Gastrocnemius medialis (tissue), 4 donors: Measurements from ENCODE around the gene PRMT3. TPM values are rescaled to one million over a fixed set of nuclear protein-coding genes. Genes with fewer than 3 reads are reported as not detected.

Source experiments
- ATAC-seq, 2 donors: fragments of 150-250 bp; one replicate each; pipeline ENCODE4 v1.9.1; 2016
- DNase-seq, 2 donors: peaks; one replicate each; pipeline ENCODE4 v3.0.0-alpha.2; 2019
- H3K27ac ChIP-seq, 4 donors: fragments of 200-600 bp; sonication (generic); 1 replicate in 1 of 4; 2 replicates in 3 of 4; pipeline ENCODE4 v1.5.1; 2016 to 2018; ENCODE audit warnings: mild to moderate bottlenecking in 2 of 4, moderate library complexity in 1 of 4
- H3K27me3 ChIP-seq, 3 donors: fragments of 200-600 bp; sonication (generic) in 2 of 3; 1 replicate in 1 of 3; 2 replicates in 2 of 3; pipeline versions ENCODE4 v1.5.1 to v1.6.0; 2016 to 2019; ENCODE audit warnings: mild to moderate bottlenecking in 1 of 3, moderate library complexity in 1 of 3
- H3K36me3 ChIP-seq, 2 donors: fragments of 200-600 bp; sonication (generic) in 1 of 2; one replicate each; pipeline ENCODE4 v1.5.1; 2017 to 2018
- H3K4me1 ChIP-seq, 2 donors: fragments of 200-600 bp; sonication (generic) in 1 of 2; one replicate each; pipeline ENCODE4 v1.5.1; 2016 to 2017; ENCODE audit warnings: mild to moderate bottlenecking in 2 of 2
- H3K4me3 ChIP-seq, 4 donors: fragments of 200-600 bp; sonication (generic) in 3 of 4; 1 replicate in 1 of 4; 2 replicates in 3 of 4; pipeline ENCODE4 v1.5.1; 2016 to 2019; ENCODE audit warnings: mild to moderate bottlenecking in 2 of 4
- H3K9me3 ChIP-seq, 3 donors: fragments of 200-600 bp; sonication (generic) in 2 of 3; 1 replicate in 1 of 3; 2 replicates in 2 of 3; pipeline ENCODE4 v1.5.1; 2016 to 2019
- CTCF ChIP-seq, 5 experiments: fragments of 450-650 bp in 3 of 5; fragments of 200-600 bp in 2 of 5; sonication (generic) in 2 of 5; IDR thresholded peaks in 4 of 5; conservative IDR thresholded peaks in 1 of 5; 1 replicate in 4 of 5; 2 replicates in 1 of 5; pipeline ENCODE4 v1.5.1; 2016 to 2019; ENCODE audit warnings: antibody characterized with exemption in 5 of 5, mild to moderate bottlenecking in 3 of 5, moderate library complexity in 3 of 5
- POLR2A ChIP-seq, 2 donors: fragments of 450-650 bp; IDR thresholded peaks; one replicate each; pipeline ENCODE4 v1.6.1; 2017; ENCODE audit warnings: antibody characterized with exemption in 2 of 2, mild to moderate bottlenecking in 2 of 2, moderate library complexity in 2 of 2
- in situ Hi-C, 4 donors: fragments of 200-750 bp; cut with MboI; loops; one replicate each; pipeline versions ENCODE4 v1.15.0 to v1.8.0; 2017; ENCODE audit warnings: low sequenced_read_pairs in 4 of 4
- intact Hi-C: fragments of 100-400 bp; cut with DNase I; formaldehyde crosslinking; loops from one replicate; pipeline ENCODE4 v1.15.1; 2023; ENCODE audit warnings: low total_unique reads
- total RNA-seq, 4 donors: library from RNA; depleted of rRNA; stranded (reverse); fragments of >200 nt; gene quantifications; one replicate each; pipeline versions ENCODE4 v1.1.0 to v1.2.3, GENCODE V29; 2016

PRMT3 gene
- total RNA-seq: 10 to 100 TPM; 14.0 to 20.1 (median 17.0) TPM

DNA sequence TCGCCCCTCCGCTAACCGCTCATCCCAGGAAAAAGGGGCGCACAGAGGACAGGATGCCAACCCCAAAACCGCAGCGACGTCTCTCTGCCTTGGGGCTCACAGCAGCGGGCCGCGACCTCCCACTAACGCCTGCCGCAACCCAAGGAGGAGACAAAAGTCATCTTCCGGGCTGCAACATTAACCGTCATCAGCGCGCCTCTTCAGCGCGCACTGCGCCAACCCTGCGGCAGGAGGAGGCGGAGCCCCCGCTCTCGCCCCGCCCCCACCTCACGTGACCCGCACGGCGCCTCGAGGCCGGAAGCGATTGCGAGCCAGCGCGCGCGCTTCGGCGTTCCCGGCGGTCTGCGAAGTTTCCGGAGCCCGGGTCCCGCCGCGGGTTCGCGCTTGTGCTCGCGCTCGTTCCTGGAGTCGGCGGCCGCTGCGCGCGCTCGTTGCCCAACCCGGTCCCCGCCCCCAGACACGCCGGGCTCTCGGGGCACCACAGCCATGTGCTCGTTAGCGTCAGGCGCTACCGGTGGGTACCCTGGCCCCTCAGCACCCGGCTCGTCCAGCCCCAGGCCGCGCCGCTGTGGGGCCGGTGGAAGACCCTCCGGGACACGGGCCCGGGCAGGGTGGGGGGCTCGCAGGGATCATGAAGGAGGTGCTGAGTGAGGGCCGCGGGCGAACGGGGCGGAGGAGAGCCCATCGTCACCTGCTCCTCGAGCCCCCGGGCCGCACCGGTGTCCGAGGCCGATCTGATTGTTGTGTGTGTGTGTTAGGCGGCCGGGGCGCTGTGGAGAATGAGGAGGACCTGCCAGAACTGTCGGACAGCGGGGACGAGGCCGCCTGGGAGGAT is at the start of gene PRMT3:
PRMT3 (plus strand) TSS at position 456 of the 835 bp plus-strand sequence; CDS start at position 487, 31 bp downstream.
- ATAC-seq (peak; percentile 95 to 96), DNase-seq (peak; percentile 90 to 92)
- Histone ChIP-seq H3K27ac (peak within 1 kb of the TSS; percentile 89 to 96 (median 94)), H3K9me3 (no peaks in the 10 kb centered on the region), H3K27me3 (no peaks in the 10 kb centered on the region), H3K4me1 (peaks cover 10 to 13% of the 10 kb centered on the region in 2 donors), H3K4me3 (peak within 1 kb of the TSS; percentile 87 to 96 (median 92)), H3K36me3 (peaks cover 0 to 37% of the 10 kb centered on the region in 2 donors)
- intact Hi-C loops (loop anchor here (1.0 to 10.0 kb wide), 6 partner anchors 24 to 1993 kb away; partner anchors contain the start of genes ANO5, HTATIP2 and LDHA), in situ Hi-C loops (loop anchor here in 2 of 4 donors (25.0 kb wide), 1 partner anchor 225 kb away; no protein-coding TSS in a partner anchor)
- TF ChIP-seq CTCF (IDR thresholded peaks at IDR 0.05 in 4 of 5, conservative IDR thresholded peaks at IDR 0.05 in 1 of 5) (peak in 4 of 5 experiments; percentile 95 to 99 (median 98)), POLR2A (IDR thresholded peaks at IDR 0.05) (peak; percentile 73 to 77)

DNA sequence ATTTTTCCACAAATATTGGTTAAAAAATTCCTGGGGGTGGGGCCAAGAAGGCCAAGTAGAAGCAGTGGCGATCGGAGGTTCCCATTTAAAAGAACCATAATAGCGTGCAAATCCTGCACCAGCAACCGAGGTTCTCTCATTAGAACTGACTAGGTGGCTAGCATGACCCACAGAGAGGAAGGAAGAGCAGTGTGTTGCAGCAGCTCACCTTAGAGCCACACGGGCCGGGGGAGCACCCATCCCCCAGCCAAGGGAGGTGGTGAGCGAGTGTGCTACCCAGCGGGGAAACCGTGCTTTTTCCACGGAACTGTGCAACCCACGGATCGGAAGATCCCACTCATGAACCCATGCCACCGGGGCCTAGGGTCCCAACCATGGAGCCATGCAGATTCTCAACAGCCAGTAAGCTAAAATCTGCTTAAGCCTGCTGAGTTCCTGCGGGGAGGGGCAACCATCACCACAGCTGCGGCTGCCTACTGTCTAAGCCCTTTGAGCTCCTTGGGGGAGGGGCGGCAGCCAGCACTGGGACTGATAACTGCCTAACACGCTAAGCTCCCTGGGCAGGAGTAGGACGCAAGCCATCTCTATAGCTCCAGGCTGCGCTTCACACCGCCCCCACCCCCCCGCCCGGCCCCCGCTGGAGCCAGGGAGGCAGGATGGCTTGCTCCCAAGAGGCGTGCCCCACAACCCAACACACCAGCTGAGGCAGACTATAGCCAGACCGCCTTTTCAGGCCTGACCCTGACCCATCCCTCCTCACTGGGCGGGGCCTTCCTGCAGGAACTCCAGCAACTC is 45.0 kb upstream of the PRMT3 start:
- in situ Hi-C loops: loop anchor here in 2 of 4 donors (25.0 kb wide), 2 partner anchors 380 to 405 kb away; no protein-coding TSS in a partner anchor
- peaks cover 7 to 14% (median 13%) of the 10 kb centered on the region in 3 donors for H3K27me3 ChIP-seq
- intact Hi-C loops: no loop called here

DNA sequence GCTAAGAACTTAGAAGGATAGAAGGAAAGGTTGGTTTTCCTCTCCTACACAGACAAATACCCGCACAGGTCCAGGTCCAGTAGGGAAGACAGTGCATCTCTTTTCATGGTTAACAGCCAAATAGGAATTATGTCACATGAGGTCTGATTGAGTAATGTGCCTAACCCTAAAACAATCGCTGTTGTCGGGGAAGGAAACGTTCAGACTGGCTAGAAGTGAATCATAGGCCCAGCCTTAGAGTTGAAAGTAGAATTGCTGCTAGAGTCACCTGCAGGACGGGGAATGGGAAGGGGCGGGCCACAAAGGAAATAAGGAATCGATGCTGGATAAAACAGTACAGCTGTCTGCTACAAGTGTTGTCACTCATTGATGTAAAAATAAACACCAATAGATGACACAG is 36.4 kb upstream of the PRMT3 start:
- intact Hi-C loops: loop anchor here (10.0 kb wide), 1 partner anchor 786 kb away; no protein-coding TSS in a partner anchor
- TF ChIP-seq POLR2A (IDR thresholded peaks at IDR 0.05): no peak
- no peak for TF ChIP-seq CTCF (IDR thresholded peaks at IDR 0.05 in 4 of 5, conservative IDR thresholded peaks at IDR 0.05 in 1 of 5)
- no peaks in the 10 kb centered on the region for H3K4me1 ChIP-seq
- in situ Hi-C loops: loop anchor here (5.0 to 25.0 kb wide), 4 partner anchors 224 to 414 kb away; no protein-coding TSS in a partner anchor
- H3K27ac ChIP-seq: no peak overlapping the region
- no peak overlapping the region for H3K4me3 ChIP-seq
- ATAC-seq (no peak), DNase-seq (no peak)
- H3K36me3 ChIP-seq: no peaks in the 10 kb centered on the region
- H3K9me3 ChIP-seq: no peaks in the 10 kb centered on the region
- H3K27me3 ChIP-seq: no peaks in the 10 kb centered on the region

More for the DNA sequence above, 45.0 kb upstream of the PRMT3 start:
- H3K36me3 ChIP-seq: no peaks in the 10 kb centered on the region
- TF ChIP-seq CTCF (IDR thresholded peaks at IDR 0.05 in 4 of 5, conservative IDR thresholded peaks at IDR 0.05 in 1 of 5) (no peak), POLR2A (IDR thresholded peaks at IDR 0.05) (no peak)
- H3K4me1 ChIP-seq: no peaks in the 10 kb centered on the region
- ATAC-seq (no peak), DNase-seq (no peak)
- H3K27ac ChIP-seq: no peak overlapping the region
- no peaks in the 10 kb centered on the region for H3K9me3 ChIP-seq
- no peak overlapping the region for H3K4me3 ChIP-seq

DNA sequence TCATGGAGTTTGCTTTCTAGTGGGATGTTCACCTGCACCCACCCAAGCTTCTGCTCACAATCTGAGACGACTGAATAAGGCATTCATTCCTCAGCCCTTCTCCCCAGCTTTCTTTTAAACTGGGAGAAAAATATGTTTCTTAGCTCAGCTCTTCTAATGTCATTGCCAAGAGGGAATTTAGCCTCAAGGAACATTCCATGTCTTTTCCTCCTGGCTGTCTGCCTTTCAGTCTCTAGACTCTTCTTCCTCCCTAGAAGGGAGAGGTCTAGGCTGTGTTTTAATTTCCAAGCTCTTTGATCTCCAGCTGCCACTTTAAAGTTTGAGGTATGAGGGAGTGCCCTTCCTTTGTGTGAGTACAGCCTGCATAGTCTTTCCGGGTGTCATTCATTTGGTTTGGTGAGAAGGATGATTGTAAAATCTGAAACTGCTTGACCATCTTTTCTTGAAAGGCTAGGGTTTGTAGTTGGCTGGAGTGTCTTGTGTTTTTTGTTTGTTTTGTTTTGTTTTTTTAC is 35.7 kb upstream of the PRMT3 start:
- H3K27me3 ChIP-seq: no peaks in the 10 kb centered on the region
- TF ChIP-seq POLR2A (IDR thresholded peaks at IDR 0.05) (no peak), CTCF (IDR thresholded peaks at IDR 0.05 in 4 of 5, conservative IDR thresholded peaks at IDR 0.05 in 1 of 5) (no peak)
- no peaks in the 10 kb centered on the region for H3K36me3 ChIP-seq
- H3K4me3 ChIP-seq: no peak overlapping the region
- intact Hi-C loops (loop anchor here (2.0 to 10.0 kb wide), 2 partner anchors 401 to 787 kb away; no protein-coding TSS in a partner anchor), in situ Hi-C loops (loop anchor here (5.0 to 25.0 kb wide), 4 partner anchors 225 to 415 kb away; no protein-coding TSS in a partner anchor)
- H3K4me1 ChIP-seq: no peaks in the 10 kb centered on the region
- no peak overlapping the region for H3K27ac ChIP-seq
- DNase-seq (no peak), ATAC-seq (no peak)
- no peaks in the 10 kb centered on the region for H3K9me3 ChIP-seq
